Measurements from ENCODE around the gene NME3. TPM values are rescaled to one million over a fixed set of nuclear protein-coding genes. Genes with fewer than 3 reads are reported as not detected.
A peak's percentile ranks its signal among the peaks of the same experiment; 100 is the strongest.

NME3 gene
- total and polyA plus RNA-seq, 2 of the 13 experiments (the other 11 are each of a cell fraction or from before 2014, with no cell fraction given) = 10.4 to 15.9 TPM

- TF ChIP-seq ZNF30 (CRISPR knock-in tag; IDR thresholded peaks at IDR 0.05) = peak; percentile 89
- no peak for TF ChIP-seq DDIT3 (CRISPR knock-in tag; IDR thresholded peaks at IDR 0.05)
- no peak for TF ChIP-seq ZNF432 (CRISPR knock-in tag; IDR thresholded peaks at IDR 0.05; ENCODE audit: borderline replicate concordance)
- peak; percentile 81 for TF ChIP-seq ZNF879 (CRISPR knock-in tag; IDR thresholded peaks at IDR 0.05)
- peak; percentile 86 for TF ChIP-seq TOPORS (CRISPR knock-in tag; IDR thresholded peaks at IDR 0.05)
- TF ChIP-seq THAP9 (CRISPR knock-in tag; IDR thresholded peaks at IDR 0.05; ENCODE audit: borderline replicate concordance) = peak; percentile 81
- 0 out of 2 replicates have a peak, but pooled peaks have one; percentile 45 for TF ChIP-seq PLSCR1 (CRISPR knock-in tag; IDR thresholded peaks at IDR 0.05; ENCODE audit: borderline replicate concordance)
- TF ChIP-seq TSC22D2 (CRISPR knock-in tag; IDR thresholded peaks at IDR 0.05; ENCODE audit: borderline replicate concordance) = no peak
- peak; percentile 68 for TF ChIP-seq ZNF629 (CRISPR knock-in tag; conservative IDR thresholded peaks at IDR 0.05)
- 0 out of 2 replicates have a peak, but pooled peaks have one; percentile 22 for TF ChIP-seq RFXANK (CRISPR knock-in tag; IDR thresholded peaks at IDR 0.05)
- peak; percentile 93 for TF ChIP-seq ETV5 (CRISPR knock-in tag; IDR thresholded peaks at IDR 0.05; ENCODE audit: borderline replicate concordance)
- no peak for TF ChIP-seq GFI1 (CRISPR knock-in tag; IDR thresholded peaks at IDR 0.05; ENCODE audit: borderline replicate concordance)
- TF ChIP-seq ZNF768 (CRISPR knock-in tag; IDR thresholded peaks at IDR 0.05) = peak; percentile 83; the same call in 1 of the 2 replicates
- TF ChIP-seq WIZ (CRISPR knock-in tag; IDR thresholded peaks at IDR 0.05) = 0 out of 2 replicates have a peak, but pooled peaks have one; percentile 48
- TF ChIP-seq NFATC3 (CRISPR knock-in tag; IDR thresholded peaks at IDR 0.05) = no peak
- no peak for TF ChIP-seq ZNF20 (CRISPR knock-in tag; IDR thresholded peaks at IDR 0.05)
- no peak for TF ChIP-seq ZNF230 (CRISPR knock-in tag; IDR thresholded peaks at IDR 0.05)
- TF ChIP-seq KDM5A (IDR thresholded peaks at IDR 0.05; ENCODE audit: borderline replicate concordance, low read length) = peak; percentile 79
- no peak for TF ChIP-seq PHB2 (IDR thresholded peaks at IDR 0.05; ENCODE audit: partially characterized antibody)
- TF ChIP-seq ZNF891 (CRISPR knock-in tag; IDR thresholded peaks at IDR 0.05) = no peak
- peak; percentile 95 for TF ChIP-seq THAP11 (CRISPR knock-in tag; IDR thresholded peaks at IDR 0.05)
- no peak for TF ChIP-seq ZNF282 (IDR thresholded peaks at IDR 0.05; ENCODE audit: partially characterized antibody)
- peak; percentile 47; the same call in 1 of the 2 replicates for TF ChIP-seq ZNF614 (CRISPR knock-in tag; IDR thresholded peaks at IDR 0.05; ENCODE audit: borderline replicate concordance)
These were observed 1.8 kb upstream of the NME3 start, which contains the start of gene MRPS34 (continued) for GRCh38 chr16:1772908-1773702.

All from HepG2 (cell line).